HCT116 (cell line): ENCODE results near the gene CPA1. TPM values are rescaled to one million over a fixed set of nuclear protein-coding genes. Genes with fewer than 3 reads are reported as not detected.

Experiments used
- ATAC-seq: fragments of 200-7000 bp; cut with Tn5 transposase; 2 replicates; pipeline ENCODE4 v1.9.1; 2020; ENCODE audit warnings: mild to moderate bottlenecking, moderate library complexity
- BruUV-seq: library from RNA; stranded (reverse); fragments of 400-500 nt; replicated peaks from 2 replicates; lab custom pipeline; 2021; lab: Mats Ljungman, UMichigan
- CTCF ChIA-PET: fragments of 300-600 bp; sonication (Branson Sonifier 250); formaldehyde crosslinking; loops from one replicate; lab custom pipeline; 2021; ENCODE audit warnings: antibody characterized with exemption; lab: Charles Lee
- POLR2A ChIA-PET: fragments of 300-600, 350-600 bp; sonication (Branson Sonifier 250); formaldehyde crosslinking; loops from one replicate; lab custom pipeline; 2021; ENCODE audit warnings: antibody characterized with exemption; lab: Charles Lee
- RAD21 ChIA-PET, 2 experiments: fragments of 300-600 bp; sonication (Branson Sonifier 250); formaldehyde crosslinking; loops; one replicate each; lab custom pipeline; 2023; ENCODE audit warnings: low total read pairs in 2 of 2; ENCODE audit not compliant: uncharacterized antibody in 2 of 2, unreplicated experiment in 2 of 2, low non-redundant PET in 1 of 2; lab: Charles Lee
- DNase-seq: peaks from one replicate; pipeline ENCODE4 v3.0.0-alpha.2; 2010; ENCODE audit warnings: low read depth, low spot score
- H2AFZ ChIP-seq: fragments of 200-600 bp; shearing (Covaris generic), sonication (generic); 2 replicates; pipeline ENCODE4 v1.6.1; 2017; ENCODE audit warnings: low read depth, mixed run types, mixed read lengths, antibody characterized with exemption, low read length; ENCODE audit not compliant: poor library complexity, severe bottlenecking
- H3K27ac ChIP-seq: 2 replicates; pipeline ENCODE4 v1.5.1; 2012; ENCODE audit warnings: low read depth, low read length
- H3K27me3 ChIP-seq: fragments of 200-600 bp; sonication (generic); 2 replicates; pipeline ENCODE4 v1.6.1; 2016; ENCODE audit warnings: mixed run types, low read length, mixed read lengths; ENCODE audit not compliant: insufficient read depth
- H3K36me3 ChIP-seq, 2 experiments: fragments of 200-500 bp in 1 of 2; fragments of 200-600 bp in 1 of 2; sonication (Bioruptor generic) in 1 of 2; sonication (generic) in 1 of 2; 2 replicates each; pipeline versions ENCODE4 v1.5.1 to v1.6.1; 2014 to 2016; ENCODE audit warnings: low read length in 2 of 2, inconsistent platforms in 1 of 2, mixed read lengths in 1 of 2, mixed run types in 1 of 2; ENCODE audit not compliant: insufficient read depth in 2 of 2, control insufficient read depth in 1 of 2
- H3K4me1 ChIP-seq, 2 experiments: fragments of 200-600 bp in 1 of 2; sonication (generic) in 1 of 2; 2 replicates each; pipeline versions ENCODE4 v1.5.1 to v1.6.1; 2012 to 2017; ENCODE audit warnings: low read length in 2 of 2, inconsistent platforms in 1 of 2, mild to moderate bottlenecking in 1 of 2, mixed read lengths in 1 of 2, mixed run types in 1 of 2, moderate library complexity in 1 of 2; ENCODE audit not compliant: insufficient read depth in 2 of 2, control insufficient read depth in 1 of 2
- H3K4me2 ChIP-seq: fragments of 200-600 bp; sonication (generic); 2 replicates; pipeline ENCODE4 v1.6.1; 2017; ENCODE audit warnings: mixed run types, low read length, mixed read lengths
- H3K4me3 ChIP-seq, 2 experiments: fragments of 200-600 bp in 1 of 2; sonication (generic) in 1 of 2; replicated peaks in 1 of 2; 2 replicates each; pipeline ENCODE4 v1.5.1; 2011 to 2016; ENCODE audit warnings: low read length in 2 of 2, control low read depth in 1 of 2, low read depth in 1 of 2, mild to moderate bottlenecking in 1 of 2, mixed read lengths in 1 of 2, mixed run types in 1 of 2
- H3K79me2 ChIP-seq: fragments of 200-600 bp; sonication (generic); 2 replicates; pipeline ENCODE4 v1.6.1; 2017; ENCODE audit warnings: mild to moderate bottlenecking, mixed run types, low read length, moderate library complexity, mixed read lengths; ENCODE audit not compliant: insufficient read depth
- H3K9ac ChIP-seq: fragments of 200-600 bp; sonication (generic); 2 replicates; pipeline ENCODE4 v1.6.1; 2016; ENCODE audit warnings: low read length, mixed read lengths
- H3K9me2 ChIP-seq: fragments of 200-600 bp; sonication (generic), shearing (Covaris generic); 2 replicates; pipeline ENCODE4 v1.6.1; 2017; ENCODE audit warnings: mixed run types, mild to moderate bottlenecking, moderate library complexity; ENCODE audit not compliant: insufficient read depth
- H3K9me3 ChIP-seq, 2 experiments: fragments of 200-500 bp in 1 of 2; fragments of 200-600 bp in 1 of 2; sonication (Bioruptor generic) in 1 of 2; sonication (generic) in 1 of 2; 2 replicates each; pipeline ENCODE4 v1.6.1; 2014 to 2017; ENCODE audit warnings: low read length in 2 of 2, mixed read lengths in 2 of 2, inconsistent platforms in 1 of 2, low read depth in 1 of 2, mild to moderate bottlenecking in 1 of 2, mixed run types in 1 of 2, moderate library complexity in 1 of 2; ENCODE audit not compliant: control insufficient read depth in 1 of 2, insufficient read depth in 1 of 2
- H4K20me1 ChIP-seq: fragments of 200-600 bp; sonication (generic), shearing (Covaris generic); 2 replicates; pipeline ENCODE4 v1.6.1; 2017; ENCODE audit warnings: mixed run types, mild to moderate bottlenecking, moderate library complexity; ENCODE audit not compliant: insufficient read depth
- CEBPB ChIP-seq: IDR thresholded peaks from 2 replicates; pipeline ENCODE4 v1.6.1; 2012; ENCODE audit warnings: low read depth
- EGR1 ChIP-seq: IDR thresholded peaks from 2 replicates; pipeline ENCODE4 v1.6.1; 2012; ENCODE audit warnings: low read depth
- ELF1 ChIP-seq: IDR thresholded peaks from 2 replicates; pipeline ENCODE4 v1.6.1; 2012; ENCODE audit warnings: low read depth, borderline replicate concordance
- EZH2 ChIP-seq: fragments of 200-600 bp; sonication (generic); IDR thresholded peaks from 2 replicates; pipeline ENCODE4 v1.6.1; 2017; ENCODE audit warnings: antibody characterized with exemption, mixed run types
- FOSL1 ChIP-seq: IDR thresholded peaks from 2 replicates; pipeline ENCODE4 v1.6.1; 2012; ENCODE audit warnings: low read depth
- JUND ChIP-seq: IDR thresholded peaks from 2 replicates; pipeline ENCODE4 v1.6.1; 2012
- POLR2A ChIP-seq: IDR thresholded peaks from 2 replicates; pipeline ENCODE4 v1.7.0; 2011; ENCODE audit warnings: borderline replicate concordance; ENCODE audit not compliant: insufficient read depth, insufficient read length; ENCODE audit errors: extremely low read depth
- POLR2AphosphoS5 ChIP-seq: IDR thresholded peaks from 2 replicates; pipeline ENCODE4 v1.6.1; 2011; ENCODE audit warnings: mild to moderate bottlenecking, low read depth, low read length, moderate library complexity
- RAD21 ChIP-seq: IDR thresholded peaks from 2 replicates; pipeline ENCODE4 v1.6.1; 2012; ENCODE audit warnings: low read depth, mild to moderate bottlenecking
- SIN3A ChIP-seq: IDR thresholded peaks from 2 replicates; pipeline ENCODE4 v1.6.1; 2012; ENCODE audit warnings: low read depth
- SP1 ChIP-seq: IDR thresholded peaks from 2 replicates; pipeline ENCODE4 v1.6.1; 2012; ENCODE audit warnings: low read depth
- SRF ChIP-seq: IDR thresholded peaks from 2 replicates; pipeline ENCODE4 v1.6.1; 2012; ENCODE audit warnings: low read depth
- TCF7L2 ChIP-seq: IDR thresholded peaks from 2 replicates; pipeline ENCODE4 v1.7.0; 2011; ENCODE audit warnings: borderline replicate concordance, inconsistent platforms; ENCODE audit not compliant: insufficient read depth, insufficient read length; ENCODE audit errors: extremely low read depth
- ZFX ChIP-seq: fragments of 450-650 bp; IDR thresholded peaks from 2 replicates; pipeline ENCODE4 v1.6.1; 2017
- ZNF274 ChIP-seq: fragments of 200-500 bp; sonication (Bioruptor generic); IDR thresholded peaks from 2 replicates; pipeline ENCODE4 v1.6.1; 2014; ENCODE audit warnings: mild to moderate bottlenecking, low read depth, low read length, inconsistent platforms
- intact Hi-C: fragments of 100-400 bp; cut with micrococcal nuclease; formaldehyde crosslinking; loops from 2 replicates; pipeline ENCODE4 v1.10.0; 2022
- total RNA-seq: library from RNA; stranded (reverse); gene quantifications from one replicate; pipeline ENCODE4 v1.2.1, GENCODE V29; 2021; ENCODE audit not compliant: unreplicated experiment
- TF ChIP-seq, protein P1 (sequence below): IDR thresholded peaks from 2 replicates; pipeline ENCODE4 v1.6.1; 2012; ENCODE audit warnings: low read depth
- TF ChIP-seq, protein P2 (sequence below): IDR thresholded peaks from 2 replicates; pipeline ENCODE4 v1.6.1; 2012
- TF ChIP-seq, protein P3 (sequence below): IDR thresholded peaks from 2 replicates; pipeline ENCODE4 v1.6.1; 2012
- TF ChIP-seq, protein P4 (sequence below), 3 experiments: fragments of 200-600 bp in 1 of 3; sonication (generic) in 1 of 3; IDR thresholded peaks in 2 of 3; conservative IDR thresholded peaks in 1 of 3; 2 replicates each; pipeline ENCODE4 v1.5.1; 2012 to 2017; ENCODE audit warnings: low read depth in 2 of 3, low read length in 2 of 3, antibody characterized with exemption in 1 of 3, borderline replicate concordance in 1 of 3, control low read depth in 1 of 3, mild to moderate bottlenecking in 1 of 3, mixed read lengths in 1 of 3, mixed run types in 1 of 3, moderate library complexity in 1 of 3; ENCODE audit not compliant: insufficient read depth in 1 of 3
- TF ChIP-seq, protein P5 (sequence below): IDR thresholded peaks from 2 replicates; pipeline ENCODE4 v1.6.1; 2011; ENCODE audit warnings: mild to moderate bottlenecking, low read length, moderate library complexity; ENCODE audit not compliant: insufficient replicate concordance; ENCODE audit errors: extremely low read depth

CPA1 gene
- total RNA-seq, 1 experiment from 2014 or later: 11.9 TPM

GRCh38 chr7:130349911-130350782 lies 30.1 kb upstream of the CPA1 start:
- POLR2A ChIA-PET: no interaction called here
- RAD21 ChIA-PET: no interaction called here
- no peak for DNase-seq
- Histone ChIP-seq H3K4me3 (no peak overlapping the region), H3K36me3 (no peaks in the 10 kb centered on the region), H4K20me1 (no peaks in the 10 kb centered on the region), H3K9me2 (no peaks in the 10 kb centered on the region), H3K4me1 (peaks cover 8 to 16% of the 10 kb centered on the region in 2 experiments; a peak in 3 of 4 replicates), H3K9ac (no peak overlapping the region), H3K27me3 (no peaks in the 10 kb centered on the region), H3K27ac (no peak overlapping the region), H2AFZ (no peak overlapping the region), H3K4me2 (no peak overlapping the region), H3K9me3 (no peaks in the 10 kb centered on the region), H3K79me2 (no peaks in the 10 kb centered on the region)
- intact Hi-C loops: no loop called here
- ATAC-seq: no peak
- no peak for TF ChIP-seq CEBPB
- TF ChIP-seq, protein P1, sequence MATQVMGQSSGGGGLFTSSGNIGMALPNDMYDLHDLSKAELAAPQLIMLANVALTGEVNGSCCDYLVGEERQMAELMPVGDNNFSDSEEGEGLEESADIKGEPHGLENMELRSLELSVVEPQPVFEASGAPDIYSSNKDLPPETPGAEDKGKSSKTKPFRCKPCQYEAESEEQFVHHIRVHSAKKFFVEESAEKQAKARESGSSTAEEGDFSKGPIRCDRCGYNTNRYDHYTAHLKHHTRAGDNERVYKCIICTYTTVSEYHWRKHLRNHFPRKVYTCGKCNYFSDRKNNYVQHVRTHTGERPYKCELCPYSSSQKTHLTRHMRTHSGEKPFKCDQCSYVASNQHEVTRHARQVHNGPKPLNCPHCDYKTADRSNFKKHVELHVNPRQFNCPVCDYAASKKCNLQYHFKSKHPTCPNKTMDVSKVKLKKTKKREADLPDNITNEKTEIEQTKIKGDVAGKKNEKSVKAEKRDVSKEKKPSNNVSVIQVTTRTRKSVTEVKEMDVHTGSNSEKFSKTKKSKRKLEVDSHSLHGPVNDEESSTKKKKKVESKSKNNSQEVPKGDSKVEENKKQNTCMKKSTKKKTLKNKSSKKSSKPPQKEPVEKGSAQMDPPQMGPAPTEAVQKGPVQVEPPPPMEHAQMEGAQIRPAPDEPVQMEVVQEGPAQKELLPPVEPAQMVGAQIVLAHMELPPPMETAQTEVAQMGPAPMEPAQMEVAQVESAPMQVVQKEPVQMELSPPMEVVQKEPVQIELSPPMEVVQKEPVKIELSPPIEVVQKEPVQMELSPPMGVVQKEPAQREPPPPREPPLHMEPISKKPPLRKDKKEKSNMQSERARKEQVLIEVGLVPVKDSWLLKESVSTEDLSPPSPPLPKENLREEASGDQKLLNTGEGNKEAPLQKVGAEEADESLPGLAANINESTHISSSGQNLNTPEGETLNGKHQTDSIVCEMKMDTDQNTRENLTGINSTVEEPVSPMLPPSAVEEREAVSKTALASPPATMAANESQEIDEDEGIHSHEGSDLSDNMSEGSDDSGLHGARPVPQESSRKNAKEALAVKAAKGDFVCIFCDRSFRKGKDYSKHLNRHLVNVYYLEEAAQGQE: no peak
- TF ChIP-seq, protein P2, sequence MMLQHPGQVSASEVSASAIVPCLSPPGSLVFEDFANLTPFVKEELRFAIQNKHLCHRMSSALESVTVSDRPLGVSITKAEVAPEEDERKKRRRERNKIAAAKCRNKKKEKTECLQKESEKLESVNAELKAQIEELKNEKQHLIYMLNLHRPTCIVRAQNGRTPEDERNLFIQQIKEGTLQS: no peak
- no peak for TF ChIP-seq ELF1
- TF ChIP-seq POLR2A: no peak
- no peak for TF ChIP-seq ZFX
- no peak for TF ChIP-seq FOSL1
- no peak for TF ChIP-seq JUND
- TF ChIP-seq, protein P3, sequence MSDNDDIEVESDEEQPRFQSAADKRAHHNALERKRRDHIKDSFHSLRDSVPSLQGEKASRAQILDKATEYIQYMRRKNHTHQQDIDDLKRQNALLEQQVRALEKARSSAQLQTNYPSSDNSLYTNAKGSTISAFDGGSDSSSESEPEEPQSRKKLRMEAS: no peak
- TF ChIP-seq, protein P4, sequence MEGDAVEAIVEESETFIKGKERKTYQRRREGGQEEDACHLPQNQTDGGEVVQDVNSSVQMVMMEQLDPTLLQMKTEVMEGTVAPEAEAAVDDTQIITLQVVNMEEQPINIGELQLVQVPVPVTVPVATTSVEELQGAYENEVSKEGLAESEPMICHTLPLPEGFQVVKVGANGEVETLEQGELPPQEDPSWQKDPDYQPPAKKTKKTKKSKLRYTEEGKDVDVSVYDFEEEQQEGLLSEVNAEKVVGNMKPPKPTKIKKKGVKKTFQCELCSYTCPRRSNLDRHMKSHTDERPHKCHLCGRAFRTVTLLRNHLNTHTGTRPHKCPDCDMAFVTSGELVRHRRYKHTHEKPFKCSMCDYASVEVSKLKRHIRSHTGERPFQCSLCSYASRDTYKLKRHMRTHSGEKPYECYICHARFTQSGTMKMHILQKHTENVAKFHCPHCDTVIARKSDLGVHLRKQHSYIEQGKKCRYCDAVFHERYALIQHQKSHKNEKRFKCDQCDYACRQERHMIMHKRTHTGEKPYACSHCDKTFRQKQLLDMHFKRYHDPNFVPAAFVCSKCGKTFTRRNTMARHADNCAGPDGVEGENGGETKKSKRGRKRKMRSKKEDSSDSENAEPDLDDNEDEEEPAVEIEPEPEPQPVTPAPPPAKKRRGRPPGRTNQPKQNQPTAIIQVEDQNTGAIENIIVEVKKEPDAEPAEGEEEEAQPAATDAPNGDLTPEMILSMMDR (IDR thresholded peaks at IDR 0.05 in 2 of 3, conservative IDR thresholded peaks at IDR 0.05 in 1 of 3; ENCODE audit: borderline replicate concordance in 1 of 3, insufficient read depth in 1 of 3, low read depth in 2 of 3, low read length in 2 of 3): no peak
- TF ChIP-seq SP1: no peak
- TF ChIP-seq, protein P5, sequence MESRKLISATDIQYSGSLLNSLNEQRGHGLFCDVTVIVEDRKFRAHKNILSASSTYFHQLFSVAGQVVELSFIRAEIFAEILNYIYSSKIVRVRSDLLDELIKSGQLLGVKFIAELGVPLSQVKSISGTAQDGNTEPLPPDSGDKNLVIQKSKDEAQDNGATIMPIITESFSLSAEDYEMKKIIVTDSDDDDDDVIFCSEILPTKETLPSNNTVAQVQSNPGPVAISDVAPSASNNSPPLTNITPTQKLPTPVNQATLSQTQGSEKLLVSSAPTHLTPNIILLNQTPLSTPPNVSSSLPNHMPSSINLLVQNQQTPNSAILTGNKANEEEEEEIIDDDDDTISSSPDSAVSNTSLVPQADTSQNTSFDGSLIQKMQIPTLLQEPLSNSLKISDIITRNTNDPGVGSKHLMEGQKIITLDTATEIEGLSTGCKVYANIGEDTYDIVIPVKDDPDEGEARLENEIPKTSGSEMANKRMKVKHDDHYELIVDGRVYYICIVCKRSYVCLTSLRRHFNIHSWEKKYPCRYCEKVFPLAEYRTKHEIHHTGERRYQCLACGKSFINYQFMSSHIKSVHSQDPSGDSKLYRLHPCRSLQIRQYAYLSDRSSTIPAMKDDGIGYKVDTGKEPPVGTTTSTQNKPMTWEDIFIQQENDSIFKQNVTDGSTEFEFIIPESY: no peak
- no peak for TF ChIP-seq EZH2
- TF ChIP-seq EGR1: no peak
- no peak for TF ChIP-seq ZNF274
- TF ChIP-seq SRF: no peak
- no peak for TF ChIP-seq POLR2AphosphoS5
- no peak for TF ChIP-seq RAD21
- no peak for TF ChIP-seq SIN3A
- TF ChIP-seq TCF7L2: no peak
- no TSS peak for BruUV-seq
- CTCF ChIA-PET: no interaction called here
